Mesenteric fat pad (tissue), 1 donor: ENCODE results near the gene KYAT1. TPM values are rescaled to one million over a fixed set of nuclear protein-coding genes. Genes with fewer than 3 reads are reported as not detected.
"Not testable (repeated sequence)": the region's sequence is repeated elsewhere in the genome, so short reads cannot be mapped to it uniquely, and the experiment has no call there.

Source experiments
- DNase-seq: peaks from one replicate; pipeline ENCODE4 v3.0.0-alpha.2; 2020; ENCODE audit warnings: low spot score
- total RNA-seq: library from RNA; stranded (reverse); fragmentation: NEBNext Ultra II Directional; extraction: Animal tissue kit (Norgen Biotek cat#: 25700); gene quantifications from one replicate; pipeline ENCODE4 v1.2.1, GENCODE V29; 2021
- donor health status: DM: yes; HTN: yes; CAD: no.

KYAT1 gene
- total RNA-seq, 1 donor from 2014 or later: 3.8 TPM

GRCh38 chr9:128886211-128886891 lies 4.6 kb upstream of the KYAT1 start:
- DNase-seq: no peak

- DNase-seq: no peak
These were observed 4.0 kb upstream of the KYAT1 start for GRCh38 chr9:128885798-128886197.

GRCh38 chr9:128885376-128885775 lies 3.6 kb upstream of the KYAT1 start:
- no peak for DNase-seq

GRCh38 chr9:128884164-128884563 lies 2.4 kb upstream of the KYAT1 start:
- DNase-seq: no peak

- no peak for DNase-seq
These were observed 1.2 kb upstream of the KYAT1 start for GRCh38 chr9:128882677-128883603.

GRCh38 chr9:128877852-128878251 lies 3.9 kb downstream of the KYAT1 start:
- DNase-seq: no peak

GRCh38 chr9:128870941-128871265 lies 10.8 kb downstream of the KYAT1 start:
- not testable (repeated sequence) for DNase-seq

- DNase-seq: no peak
These were observed 11.4 kb downstream of the KYAT1 start for GRCh38 chr9:128870128-128870940.

- DNase-seq: peak; percentile 93
These were observed 18.1 kb downstream of the KYAT1 start for GRCh38 chr9:128863647-128864046.

- DNase-seq: no peak
These were observed 19.3 kb downstream of the KYAT1 start for GRCh38 chr9:128862401-128862851.

GRCh38 chr9:128861501-128861900 lies 20.2 kb downstream of the KYAT1 start:
- DNase-seq: no peak

- DNase-seq: no peak
These were observed 20.8 kb downstream of the KYAT1 start for GRCh38 chr9:128860937-128861336.

GRCh38 chr9:128858476-128858875 lies 23.3 kb downstream of the KYAT1 start:
- DNase-seq: not testable (repeated sequence)

- not testable (repeated sequence) for DNase-seq
These were observed 27.3 kb downstream of the KYAT1 start for GRCh38 chr9:128854454-128854853.

GRCh38 chr9:128852646-128853045 lies 29.1 kb downstream of the KYAT1 start:
- DNase-seq: not testable (repeated sequence)

GRCh38 chr9:128851779-128852600 lies 29.8 kb downstream of the KYAT1 start:
- DNase-seq: not testable (repeated sequence)

GRCh38 chr9:128851024-128851423 lies 30.7 kb downstream of the KYAT1 start:
- DNase-seq: not testable (repeated sequence)

- DNase-seq: no peak
These were observed 33.9 kb downstream of the KYAT1 start for GRCh38 chr9:128847803-128848202.

- DNase-seq: no peak
These were observed 35.1 kb downstream of the KYAT1 start for GRCh38 chr9:128846680-128847030.

GRCh38 chr9:128845186-128845931 lies 36.4 kb downstream of the KYAT1 start:
- no peak for DNase-seq
